IPS DF 6.9 (cell line): Measurements from ENCODE around the gene SEMA6B.
A peak's percentile ranks its signal among the peaks of the same experiment; 100 is the strongest.

ENCODE experiments used
- DNase-seq: peaks from one replicate; pipeline ENCODE4 v3.0.0-alpha.2; 2013; ENCODE audit warnings: low read depth, low spot score
- H3K27ac ChIP-seq: one replicate; pipeline ENCODE4 v1.5.1; 2013; ENCODE audit warnings: low read length, control low read depth
- H3K27me3 ChIP-seq: 2 replicates; pipeline ENCODE4 v1.6.1; 2013; ENCODE audit warnings: mild to moderate bottlenecking, low read length; ENCODE audit not compliant: control insufficient read depth, insufficient read depth
- H3K36me3 ChIP-seq: 2 replicates; pipeline ENCODE4 v1.6.1; 2013; ENCODE audit warnings: low read length; ENCODE audit not compliant: control insufficient read depth, insufficient read depth
- H3K4me1 ChIP-seq: 2 replicates; pipeline ENCODE4 v1.6.1; 2013; ENCODE audit warnings: low read length; ENCODE audit not compliant: control insufficient read depth, insufficient read depth
- H3K4me3 ChIP-seq: 2 replicates; pipeline ENCODE4 v1.5.1; 2013; ENCODE audit warnings: mild to moderate bottlenecking, low read length
- H3K9me3 ChIP-seq: 2 replicates; pipeline ENCODE4 v1.6.1; 2013; ENCODE audit warnings: low read length, inconsistent platforms; ENCODE audit not compliant: control insufficient read depth, insufficient read depth
- WGBS: extraction: QIAGEN DNeasy Blood & Tissue Kit; methylation state at CpG from one replicate; pipeline ENCODE4 v1.1.7; 2013; ENCODE audit warnings: mixed read lengths, missing lambda C conversion rate; ENCODE audit not compliant: insufficient read length, insufficient coverage; 5-methylcytosine and 5-hydroxymethylcytosine counted together

The SEMA6B gene

GRCh38 chr19:4580021-4580901 lies 20.8 kb upstream of the SEMA6B start:
- Histone ChIP-seq H3K4me1 (0 out of 2 replicates have a peak, but pooled peaks cover 3% of the 10 kb centered on the region), H3K9me3 (no peaks in the 10 kb centered on the region), H3K27ac (no peak overlapping the region), H3K4me3 (peak overlapping the region; percentile 61; the same call in 1 of the 2 replicates), H3K36me3 (no peaks in the 10 kb centered on the region), H3K27me3 (no peaks in the 10 kb centered on the region)
- no peak for DNase-seq
- no CpG with 5 or more reads among the region's 50 CpGs for WGBS

- Histone ChIP-seq H3K27me3 (no peaks in the 10 kb centered on the region), H3K27ac (no peak overlapping the region), H3K36me3 (no peaks in the 10 kb centered on the region), H3K4me3 (no peak overlapping the region), H3K9me3 (no peaks in the 10 kb centered on the region), H3K4me1 (0 out of 2 replicates have a peak, but pooled peaks cover 4% of the 10 kb centered on the region)
- no peak for DNase-seq
- no CpG with 5 or more reads among the region's 8 CpGs for WGBS
Measured at GRCh38 chr19:4579389-4579788, 19.9 kb upstream of the SEMA6B start.

GRCh38 chr19:4578552-4579248 lies 19.2 kb upstream of the SEMA6B start:
- no peak overlapping the region for H3K4me3 ChIP-seq
- no CpG with 5 or more reads among the region's 11 CpGs for WGBS
- no peaks in the 10 kb centered on the region for H3K36me3 ChIP-seq
- no peak overlapping the region for H3K27ac ChIP-seq
- H3K27me3 ChIP-seq: no peaks in the 10 kb centered on the region
- DNase-seq: no peak
- no peaks in the 10 kb centered on the region for H3K9me3 ChIP-seq
- H3K4me1 ChIP-seq: 0 out of 2 replicates have a peak, but pooled peaks cover 1% of the 10 kb centered on the region

- no peak overlapping the region for H3K4me3 ChIP-seq
- no peaks in the 10 kb centered on the region for H3K9me3 ChIP-seq
- H3K27me3 ChIP-seq: no peaks in the 10 kb centered on the region
- H3K27ac ChIP-seq: no peak overlapping the region
- no peaks in the 10 kb centered on the region for H3K36me3 ChIP-seq
- H3K4me1 ChIP-seq: 0 out of 2 replicates have a peak, but pooled peaks cover 1% of the 10 kb centered on the region
- WGBS: no CpG with 5 or more reads among the region's 5 CpGs
- DNase-seq: no peak
Measured at GRCh38 chr19:4577020-4577782, 17.7 kb upstream of the SEMA6B start.

GRCh38 chr19:4576016-4576933 lies 16.8 kb upstream of the SEMA6B start:
- 0 out of 2 replicates have a peak, but pooled peaks cover 1% of the 10 kb centered on the region for H3K4me1 ChIP-seq
- WGBS: no CpG with 5 or more reads among the region's 17 CpGs
- H3K27me3 ChIP-seq: no peaks in the 10 kb centered on the region
- H3K4me3 ChIP-seq: no peak overlapping the region
- H3K27ac ChIP-seq: no peak overlapping the region
- no peak for DNase-seq
- no peaks in the 10 kb centered on the region for H3K36me3 ChIP-seq
- H3K9me3 ChIP-seq: no peaks in the 10 kb centered on the region

- Histone ChIP-seq H3K4me1 (0 out of 2 replicates have a peak, but pooled peaks cover 1% of the 10 kb centered on the region), H3K36me3 (no peaks in the 10 kb centered on the region), H3K27me3 (no peaks in the 10 kb centered on the region), H3K4me3 (no peak overlapping the region), H3K27ac (no peak overlapping the region), H3K9me3 (no peaks in the 10 kb centered on the region)
- WGBS: no CpG with 5 or more reads among the region's 19 CpGs
- DNase-seq: no peak
Measured at GRCh38 chr19:4575267-4576015, 16.0 kb upstream of the SEMA6B start.

GRCh38 chr19:4573682-4574081 lies 14.2 kb upstream of the SEMA6B start:
- H3K9me3 ChIP-seq: no peaks in the 10 kb centered on the region
- H3K27ac ChIP-seq: no peak overlapping the region
- no peak for DNase-seq
- no peak overlapping the region for H3K4me3 ChIP-seq
- H3K27me3 ChIP-seq: no peaks in the 10 kb centered on the region
- no CpG with 5 or more reads among the region's 6 CpGs for WGBS
- H3K36me3 ChIP-seq: no peaks in the 10 kb centered on the region
- 0 out of 2 replicates have a peak, but pooled peaks cover 1% of the 10 kb centered on the region for H3K4me1 ChIP-seq

- no peaks in the 10 kb centered on the region for H3K27me3 ChIP-seq
- H3K9me3 ChIP-seq: no peaks in the 10 kb centered on the region
- no peaks in the 10 kb centered on the region for H3K36me3 ChIP-seq
- H3K27ac ChIP-seq: no peak overlapping the region
- no CpG with 5 or more reads among the region's 22 CpGs for WGBS
- no peak overlapping the region for H3K4me3 ChIP-seq
- DNase-seq: no peak
- 0 out of 2 replicates have a peak, but pooled peaks cover 1% of the 10 kb centered on the region for H3K4me1 ChIP-seq
Measured at GRCh38 chr19:4571305-4571917, 11.9 kb upstream of the SEMA6B start.

- Histone ChIP-seq H3K9me3 (no peaks in the 10 kb centered on the region), H3K36me3 (no peaks in the 10 kb centered on the region), H3K4me1 (0 out of 2 replicates have a peak, but pooled peaks cover 1% of the 10 kb centered on the region), H3K4me3 (no peak overlapping the region), H3K27ac (no peak overlapping the region), H3K27me3 (no peaks in the 10 kb centered on the region)
- WGBS: no CpG with 5 or more reads among the region's 5 CpGs
- DNase-seq: no peak
Measured at GRCh38 chr19:4570916-4571304, 11.4 kb upstream of the SEMA6B start.
